Stimulated activated naive CD8-positive, alpha-beta T cell treated with anti-CD3 and anti-CD28 coated beads, Interleukin-15, amount 100 ng/mL, for 72 hours (primary cell): ENCODE results near the gene TRIB2.

Experiments
- ATAC-seq: fragments of 150-1000 bp; cut with Tn5 transposase; 2 replicates; pipeline ENCODE4 v1.10.0; 2021; ENCODE audit warnings: mild to moderate bottlenecking, moderate library complexity
- DNase-seq, 2 donors: peaks; one replicate each; pipeline ENCODE4 v3.0.0; 2021 to 2022
- H3K27ac Mint-ChIP-seq, 2 donors: one replicate each; pipeline ENCODE4 v1.8.0; 2022; ENCODE audit warnings: mild to moderate bottlenecking in 2 of 2, mixed read lengths in 2 of 2, moderate library complexity in 2 of 2
- H3K27me3 Mint-ChIP-seq: one replicate; pipeline ENCODE4 v1.8.0; 2022; ENCODE audit warnings: mixed read lengths
- H3K4me1 Mint-ChIP-seq: one replicate; pipeline ENCODE4 v1.8.0; 2022; ENCODE audit warnings: mild to moderate bottlenecking, mixed read lengths
- H3K4me3 Mint-ChIP-seq, 2 donors: one replicate each; pipeline ENCODE4 v1.8.0; 2022; ENCODE audit warnings: mild to moderate bottlenecking in 2 of 2, mixed read lengths in 2 of 2, moderate library complexity in 1 of 2
- H3K9me3 Mint-ChIP-seq, 2 donors: one replicate each; pipeline ENCODE4 v1.8.0; 2022; ENCODE audit warnings: mixed read lengths in 2 of 2

Gene TRIB2

DNA sequence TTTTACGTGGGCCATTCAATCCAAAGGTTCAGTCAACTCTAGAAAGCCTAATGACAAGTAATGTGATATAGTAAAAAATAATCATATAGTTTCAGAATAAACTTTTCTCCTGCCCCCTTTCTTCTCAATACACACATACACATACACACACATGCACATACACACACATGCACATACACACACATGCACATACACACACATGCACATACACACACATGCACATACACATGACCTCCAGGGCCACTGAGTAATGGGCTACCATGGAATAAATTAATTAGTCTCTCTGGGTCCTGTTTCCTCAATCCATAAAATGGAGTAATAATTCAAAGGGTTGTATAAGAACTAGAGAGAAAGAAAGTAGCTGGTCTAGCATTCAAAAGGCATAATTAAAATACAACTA is 5.4 kb upstream of the TRIB2 start:
- no peaks in the 10 kb centered on the region for H3K27me3 Mint-ChIP-seq
- H3K4me1 Mint-ChIP-seq: peaks cover 53% of the 10 kb centered on the region
- no peak overlapping the region for H3K4me3 Mint-ChIP-seq
- ATAC-seq (no peak), DNase-seq (no peak)
- no peak overlapping the region for H3K27ac Mint-ChIP-seq
- no peaks in the 10 kb centered on the region for H3K9me3 Mint-ChIP-seq

DNA sequence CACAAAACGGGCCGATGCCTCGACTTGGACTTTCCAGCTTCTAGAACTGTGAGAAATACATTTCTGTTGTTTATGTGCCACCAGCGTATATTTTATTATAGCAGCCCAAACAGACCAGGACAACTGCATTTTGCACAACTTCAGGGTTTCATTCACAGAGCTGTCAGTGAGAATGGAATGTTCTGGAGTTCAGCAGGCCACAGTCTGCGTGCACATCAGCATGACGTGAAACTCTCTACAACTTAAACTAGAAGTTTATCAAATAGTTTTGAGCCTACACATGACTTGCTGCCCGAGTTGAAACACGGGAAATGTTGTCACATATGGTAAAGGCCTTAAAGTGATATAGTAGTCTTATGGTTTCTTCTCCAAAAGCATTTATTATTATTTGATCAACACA is 3.9 kb upstream of the TRIB2 start:
- Mint-ChIP-seq H3K4me3 (no peak overlapping the region), H3K4me1 (peaks cover 53% of the 10 kb centered on the region), H3K27ac (no peak overlapping the region), H3K9me3 (no peaks in the 10 kb centered on the region), H3K27me3 (no peaks in the 10 kb centered on the region)
- ATAC-seq (no peak), DNase-seq (no peak)

DNA sequence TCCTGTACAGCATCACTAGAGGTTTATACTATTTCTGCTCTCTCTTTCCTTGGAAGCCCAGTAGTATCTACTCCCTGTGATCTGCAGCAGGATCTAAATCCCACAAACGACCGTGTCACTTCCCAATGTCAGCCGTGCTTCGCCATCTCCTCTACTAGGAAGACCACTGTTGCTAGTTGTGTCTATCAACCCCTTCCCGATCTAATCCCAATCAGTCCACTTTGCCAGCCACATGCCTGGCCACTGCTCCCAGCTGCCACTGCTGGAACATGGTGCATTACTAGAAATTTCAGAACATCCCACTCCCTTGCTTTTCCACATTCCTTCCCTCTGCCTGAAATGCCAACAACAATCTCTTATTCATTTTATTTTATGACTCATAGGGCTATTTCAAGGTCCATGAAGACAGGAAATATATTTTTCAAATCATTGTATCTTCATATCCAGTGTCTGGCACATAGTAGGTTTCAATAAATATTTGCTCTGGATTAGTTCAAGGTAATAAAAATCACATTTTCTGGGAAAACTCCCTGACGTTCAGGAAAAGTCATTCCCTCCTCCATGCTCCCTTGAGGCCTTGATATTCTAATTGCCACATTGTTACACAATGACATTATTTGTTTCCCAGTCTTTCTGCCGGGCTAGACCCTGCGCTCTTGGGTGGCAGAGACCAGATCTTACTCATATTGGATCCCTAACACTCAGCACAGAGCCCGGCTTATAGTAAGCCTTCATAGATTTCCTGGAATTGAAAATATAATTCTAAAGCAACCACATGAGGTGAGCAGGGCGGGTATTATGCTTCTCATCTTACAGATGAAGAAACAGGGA is 2.1 kb upstream of the TRIB2 start:
- DNase-seq (no peak), ATAC-seq (no peak)
- H3K27ac Mint-ChIP-seq: no peak overlapping the region
- no peaks in the 10 kb centered on the region for H3K9me3 Mint-ChIP-seq
- peaks cover 46% of the 10 kb centered on the region for H3K4me1 Mint-ChIP-seq
- H3K4me3 Mint-ChIP-seq: no peak overlapping the region
- peaks cover 14% of the 10 kb centered on the region for H3K27me3 Mint-ChIP-seq

- Mint-ChIP-seq H3K27ac (peak overlapping the region; percentile 10 to 16), H3K4me1 (peaks cover 45% of the 10 kb centered on the region)
Observed at GRCh38 chr2:12715258-12716031, 1.3 kb upstream of the TRIB2 start.

GRCh38 chr2:12716032-12716281 is 779 bp upstream of the TRIB2 start:
- H3K27ac Mint-ChIP-seq: peak overlapping the region; percentile 66 to 88
- no peaks in the 10 kb centered on the region for H3K9me3 Mint-ChIP-seq
- DNase-seq (peak; percentile 72 to 78), ATAC-seq (peak; percentile 53)
- peak overlapping the region; percentile 86 to 95 for H3K4me3 Mint-ChIP-seq
- H3K4me1 Mint-ChIP-seq: peaks cover 45% of the 10 kb centered on the region
- peaks cover 16% of the 10 kb centered on the region for H3K27me3 Mint-ChIP-seq

More at GRCh38 chr2:12715258-12716031, 1.3 kb upstream of the TRIB2 start:
- Mint-ChIP-seq H3K9me3 (no peaks in the 10 kb centered on the region), H3K4me3 (peak overlapping the region; percentile 86 to 95), H3K27me3 (peaks cover 16% of the 10 kb centered on the region)
- ATAC-seq (no peak), DNase-seq (no peak)

- peak overlapping the region; percentile 92 to 100 for H3K4me3 Mint-ChIP-seq
- peak; percentile 48 to 56 for DNase-seq
- H3K9me3 Mint-ChIP-seq: no peaks in the 10 kb centered on the region
- peaks cover 16% of the 10 kb centered on the region for H3K27me3 Mint-ChIP-seq
- peaks cover 53% of the 10 kb centered on the region for H3K4me1 Mint-ChIP-seq
- peak overlapping the region; percentile 89 to 96 for H3K27ac Mint-ChIP-seq
- peak; percentile 48 for ATAC-seq
Observed at GRCh38 chr2:12717191-12718014, 667 bp downstream of the TRIB2 start.

GRCh38 chr2:12718015-12718671 is 1.4 kb downstream of the TRIB2 start:
- DNase-seq: peak in 1 of 2 donors; percentile 34
- H3K4me1 Mint-ChIP-seq: peaks cover 56% of the 10 kb centered on the region
- peak overlapping the region; percentile 72 to 88 for H3K27ac Mint-ChIP-seq
- no peaks in the 10 kb centered on the region for H3K9me3 Mint-ChIP-seq
- H3K27me3 Mint-ChIP-seq: peaks cover 16% of the 10 kb centered on the region
- ATAC-seq: peak; percentile 14
- H3K4me3 Mint-ChIP-seq: peak overlapping the region; percentile 92 to 100

DNA sequence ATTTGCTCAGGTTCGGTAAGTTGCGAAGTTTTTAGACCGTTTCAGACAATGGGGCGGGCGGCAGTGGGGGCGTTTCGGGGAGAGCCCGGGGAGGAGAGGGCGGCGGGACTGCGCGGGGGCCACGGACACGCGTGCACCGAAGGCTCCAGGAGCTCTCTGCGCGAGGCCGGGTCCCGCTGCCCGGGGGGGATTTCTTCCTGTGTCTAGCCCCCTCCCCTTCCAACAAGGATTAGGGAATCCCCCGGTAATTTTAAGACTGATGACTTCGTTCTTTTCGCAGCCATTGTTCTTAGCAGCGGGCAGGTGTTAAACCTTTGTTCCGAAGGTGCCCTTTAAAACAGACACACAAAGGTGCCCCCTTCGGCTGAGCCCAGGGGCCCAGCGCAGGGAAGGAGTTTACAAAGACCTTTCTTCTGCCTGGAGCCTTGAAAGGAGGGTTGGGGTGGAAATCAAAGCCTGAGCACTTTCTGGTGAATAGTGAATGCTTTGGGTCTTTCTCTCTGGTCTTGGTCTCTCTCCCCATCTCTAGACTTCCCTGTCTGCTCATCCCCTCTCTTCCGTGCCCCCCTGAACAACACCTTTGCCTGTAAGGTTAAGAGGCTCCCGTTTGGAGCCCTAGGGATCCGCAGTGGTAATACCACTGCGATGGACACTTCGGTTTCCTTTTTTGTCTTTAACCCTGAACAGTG is 2.1 kb downstream of the TRIB2 start:
- peak overlapping the region in 1 of 2 donors; percentile 60 for H3K27ac Mint-ChIP-seq
- peaks cover 56% of the 10 kb centered on the region for H3K4me1 Mint-ChIP-seq
- H3K4me3 Mint-ChIP-seq: peak overlapping the region; percentile 92 to 100
- H3K9me3 Mint-ChIP-seq: no peaks in the 10 kb centered on the region
- ATAC-seq (no peak), DNase-seq (peak in 1 of 2 donors; percentile 15)
- peaks cover 16% of the 10 kb centered on the region for H3K27me3 Mint-ChIP-seq

DNA sequence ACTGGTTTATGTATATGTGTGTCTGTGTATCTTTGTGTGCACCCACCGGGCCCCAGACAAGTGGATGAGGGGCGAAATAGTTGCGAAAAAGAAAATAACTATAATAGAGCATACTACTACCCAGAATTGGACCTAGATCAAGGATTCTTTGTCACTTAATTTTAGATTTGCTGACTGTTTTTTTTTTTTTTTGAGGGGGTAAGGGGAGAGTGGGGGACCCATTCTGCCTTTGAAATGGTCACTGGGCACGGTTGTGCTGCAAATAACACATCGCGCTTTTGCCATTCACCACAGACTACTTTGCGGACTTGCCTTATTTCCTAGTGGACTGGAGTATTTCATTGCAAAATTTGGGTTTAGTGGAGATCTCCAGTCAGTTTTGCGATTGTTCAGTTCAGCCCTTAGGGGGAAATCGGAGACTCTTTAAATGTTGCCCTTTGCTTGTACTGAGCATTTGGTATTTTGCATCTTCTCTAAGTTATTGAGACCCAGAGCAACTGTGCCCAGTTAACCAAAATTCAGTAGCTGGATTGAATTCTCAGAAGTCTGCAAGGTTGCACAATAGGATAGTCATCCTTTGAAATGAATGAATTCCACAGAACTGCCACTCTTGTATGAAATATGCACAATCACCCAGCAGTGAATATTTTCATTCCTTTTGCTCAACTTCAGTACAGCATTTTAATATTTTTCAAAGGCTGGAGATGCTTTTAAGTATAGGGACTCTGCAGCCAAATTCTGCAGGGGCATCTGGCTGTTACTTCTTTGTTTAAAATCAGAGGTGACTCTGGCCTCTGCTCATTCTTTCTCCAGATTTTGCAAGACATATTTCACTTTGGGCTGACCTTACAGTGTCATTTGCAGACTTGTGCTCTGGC is 2.9 kb downstream of the TRIB2 start:
- Mint-ChIP-seq H3K27ac (no peak overlapping the region), H3K9me3 (no peaks in the 10 kb centered on the region), H3K4me1 (peaks cover 56% of the 10 kb centered on the region), H3K27me3 (peaks cover 16% of the 10 kb centered on the region), H3K4me3 (peak overlapping the region; percentile 92 to 100)
- no peak for ATAC-seq
- no peak for DNase-seq

DNA sequence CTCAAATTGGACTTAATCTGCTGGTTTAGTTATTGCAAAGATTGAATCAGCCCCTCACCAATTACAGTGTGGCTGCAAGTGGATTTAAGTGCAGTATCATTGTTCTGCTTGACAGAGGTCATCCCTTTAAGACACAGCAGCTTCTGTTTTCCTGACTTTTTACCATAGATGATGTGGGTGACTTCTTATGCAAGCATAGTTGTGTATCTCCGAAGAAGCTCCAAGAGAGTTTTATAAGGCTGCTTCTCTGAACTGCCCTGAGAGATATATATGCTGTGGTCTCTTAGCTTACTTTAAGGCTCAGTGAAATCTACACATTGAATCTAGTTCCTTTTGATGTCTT is 3.5 kb downstream of the TRIB2 start:
- H3K9me3 Mint-ChIP-seq: no peaks in the 10 kb centered on the region
- peaks cover 56% of the 10 kb centered on the region for H3K4me1 Mint-ChIP-seq
- ATAC-seq: no peak
- H3K27me3 Mint-ChIP-seq: peaks cover 16% of the 10 kb centered on the region
- peak overlapping the region in 1 of 2 donors; percentile 62 for H3K27ac Mint-ChIP-seq
- no peak for DNase-seq
- peak overlapping the region in 1 of 2 donors; percentile 2 for H3K4me3 Mint-ChIP-seq

GRCh38 chr2:12720754-12721378 is 4.1 kb downstream of the TRIB2 start:
- Mint-ChIP-seq H3K4me3 (no peak overlapping the region), H3K4me1 (peaks cover 56% of the 10 kb centered on the region), H3K27me3 (peaks cover 16% of the 10 kb centered on the region), H3K9me3 (no peaks in the 10 kb centered on the region), H3K27ac (no peak overlapping the region)
- ATAC-seq: no peak
- DNase-seq: no peak

DNA sequence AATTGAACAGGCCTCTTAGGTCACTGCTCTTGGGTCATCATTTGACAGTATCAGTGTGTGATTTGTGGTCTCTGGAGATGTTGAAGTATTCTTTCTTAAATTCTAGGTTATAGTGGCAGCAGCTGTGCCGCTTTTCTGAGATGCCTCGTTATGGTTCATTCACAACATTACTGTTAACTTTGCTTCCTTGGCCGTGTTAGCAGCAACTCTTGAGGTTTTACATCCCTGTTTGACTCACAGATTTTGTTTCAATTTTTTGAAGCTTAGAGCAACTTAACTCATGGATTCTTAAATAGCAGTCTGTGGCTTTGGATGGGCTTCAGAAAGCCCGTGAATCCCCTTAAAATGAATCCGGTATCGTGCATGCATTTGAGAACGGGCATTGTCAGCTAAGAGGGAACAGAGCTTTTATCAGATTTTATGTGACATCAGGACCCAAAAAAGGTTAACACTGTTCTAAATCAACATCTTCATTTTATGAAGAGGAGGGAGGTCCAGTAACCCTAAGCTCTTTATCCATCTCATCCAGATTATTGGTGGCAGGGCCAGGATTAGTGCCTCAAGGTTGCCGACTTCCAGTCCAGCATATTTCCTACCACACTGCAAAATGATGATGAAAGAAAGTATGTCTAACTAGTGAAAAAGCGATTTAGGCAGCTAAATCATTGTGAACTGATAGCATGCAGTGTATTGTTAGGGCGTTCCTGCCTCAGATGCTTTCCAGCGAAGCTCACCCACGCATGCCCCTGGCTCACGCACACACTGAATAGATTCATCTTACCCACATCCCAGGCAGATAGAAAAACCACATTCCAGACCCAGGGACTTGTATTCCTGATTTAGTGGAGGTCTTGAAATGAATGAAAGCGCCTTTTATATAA is 5.1 kb downstream of the TRIB2 start:
- ATAC-seq (no peak), DNase-seq (no peak)
- Mint-ChIP-seq H3K27me3 (peaks cover 16% of the 10 kb centered on the region), H3K27ac (no peak overlapping the region), H3K4me1 (peaks cover 61% of the 10 kb centered on the region), H3K4me3 (peak overlapping the region in 1 of 2 donors; percentile 6), H3K9me3 (no peaks in the 10 kb centered on the region)
